Ramos (cell line): Measurements from ENCODE around the gene ASAP2.

Experiments used
- in situ Hi-C: fragments of 300-500 bp; cut with MboI; formaldehyde crosslinking; loops from one replicate; pipeline ENCODE4 v1.14.3; 2022; ENCODE audit warnings: low sequenced_read_pairs; ENCODE audit not compliant: unreplicated experiment

The ASAP2 gene

DNA sequence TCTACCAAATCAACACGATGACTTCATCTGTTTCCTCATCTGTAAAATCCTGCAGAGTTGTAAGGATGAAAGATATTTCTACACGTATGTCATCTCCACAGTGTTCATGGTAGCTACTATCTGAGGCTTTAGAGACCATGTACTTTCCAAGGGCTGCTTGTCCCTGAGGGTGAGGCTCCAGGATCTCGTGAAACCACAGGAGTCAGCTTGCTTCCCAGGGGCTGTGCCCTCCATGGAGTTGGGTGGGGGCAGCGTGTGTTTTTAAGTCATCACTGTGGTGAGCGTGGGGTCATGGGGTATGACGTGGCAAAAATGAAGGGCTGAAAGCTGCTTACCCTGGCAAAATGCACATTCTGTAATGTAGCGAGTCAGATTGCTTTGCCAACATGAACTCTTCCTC lies 81.6 kb downstream of the ASAP2 start:
- in situ Hi-C loops = no loop called here

GRCh38 chr2:9288681-9289338 lies 82.2 kb downstream of the ASAP2 start:
- in situ Hi-C loops = no loop called here

GRCh38 chr2:9291331-9291730 lies 84.7 kb downstream of the ASAP2 start:
- in situ Hi-C loops = no loop called here

DNA sequence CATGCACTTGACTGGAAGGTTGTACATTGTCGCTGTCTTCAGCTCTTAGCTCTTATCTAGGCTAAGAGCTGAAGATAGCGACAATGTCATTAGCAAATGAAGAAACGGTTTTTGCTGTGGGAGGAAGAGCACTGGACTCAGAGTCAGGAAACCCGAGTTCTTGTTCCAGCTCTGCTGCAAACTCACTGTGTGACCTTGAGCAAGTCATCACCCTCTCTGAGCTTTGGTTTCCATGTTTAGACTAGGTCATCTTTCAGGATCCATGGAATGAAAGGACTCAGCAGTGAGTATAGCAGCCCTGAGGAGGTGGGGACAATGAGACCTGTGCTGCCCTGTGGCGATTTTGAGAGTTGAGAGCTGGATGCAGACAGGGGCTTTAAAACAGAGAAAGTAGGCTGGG lies 85.3 kb downstream of the ASAP2 start:
- in situ Hi-C loops = no loop called here

- in situ Hi-C loops = no loop called here
Observed at GRCh38 chr2:9292426-9292825, 85.8 kb downstream of the ASAP2 start.

GRCh38 chr2:9294764-9295163 lies 88.2 kb downstream of the ASAP2 start:
- in situ Hi-C loops = no loop called here

- in situ Hi-C loops = no loop called here
Observed at GRCh38 chr2:9296559-9296958, 89.9 kb downstream of the ASAP2 start.

- in situ Hi-C loops = no loop called here
Observed at GRCh38 chr2:9297156-9297555, 90.5 kb downstream of the ASAP2 start.

DNA sequence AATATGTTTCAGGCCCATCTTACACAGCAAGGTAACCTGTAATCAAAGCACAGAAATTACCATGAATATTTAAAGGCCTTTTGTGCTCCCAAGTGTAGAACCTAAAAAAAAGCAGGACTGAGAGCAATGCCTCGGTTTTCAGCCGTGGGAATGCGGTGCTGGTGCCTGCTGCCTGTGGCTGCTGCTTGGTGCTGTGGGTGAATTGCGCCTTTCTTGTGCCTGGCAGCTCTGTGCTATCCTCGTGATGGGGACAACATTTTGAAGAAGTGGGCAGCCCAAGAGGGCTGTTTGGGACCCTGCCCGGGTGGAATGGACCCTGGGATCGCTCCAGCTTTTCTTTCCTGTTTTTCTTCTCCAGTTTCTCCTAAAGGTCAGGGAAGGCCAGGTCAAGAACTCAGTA lies 91.2 kb downstream of the ASAP2 start:
- in situ Hi-C loops = no loop called here

GRCh38 chr2:9298583-9298982 lies 92.0 kb downstream of the ASAP2 start:
- in situ Hi-C loops = no loop called here

DNA sequence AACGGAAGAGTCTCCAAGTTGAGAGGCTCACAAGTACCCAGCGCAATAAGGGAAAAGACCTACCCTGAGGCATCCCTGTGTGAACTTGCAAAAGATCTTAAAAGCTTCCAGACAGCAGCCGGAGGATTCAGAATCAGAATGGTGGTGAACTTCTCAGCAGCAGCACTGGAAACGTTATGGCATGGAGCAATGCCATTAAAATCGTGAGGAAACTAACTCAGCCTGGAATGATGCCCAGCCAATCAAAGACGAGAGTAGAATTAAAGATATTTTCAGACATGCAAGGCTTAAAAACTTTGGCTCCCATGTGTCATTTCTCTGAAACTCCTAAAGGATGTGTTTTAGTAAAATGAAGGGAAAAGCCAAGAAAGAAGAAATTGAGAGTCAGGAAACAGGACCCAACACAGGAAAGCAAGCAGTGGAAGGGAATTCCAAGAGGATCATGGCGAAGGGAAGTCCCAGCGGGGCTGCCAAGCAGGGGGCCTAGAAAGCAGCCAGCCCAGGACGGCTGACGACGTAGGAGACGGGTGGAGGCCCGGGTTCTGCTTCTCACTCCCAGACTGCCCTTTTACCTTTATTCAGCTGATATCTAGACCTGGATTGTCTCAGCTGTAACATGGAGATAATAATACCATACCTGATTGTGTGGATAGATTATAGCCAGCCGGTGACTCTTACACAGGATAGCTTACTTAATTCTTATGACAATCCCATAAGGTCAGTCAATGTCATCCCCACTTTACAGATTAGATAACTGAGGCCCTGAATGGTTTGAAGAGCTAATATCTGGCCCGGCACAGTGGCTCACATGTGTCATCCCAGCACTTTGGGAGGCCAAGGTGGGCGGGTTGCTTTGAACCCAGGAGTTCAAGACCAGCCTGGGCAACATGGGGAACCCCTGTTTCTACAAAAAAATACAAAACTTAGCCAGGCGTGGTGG lies 92.8 kb downstream of the ASAP2 start:
- in situ Hi-C loops = no loop called here

GRCh38 chr2:9300214-9300613 lies 93.6 kb downstream of the ASAP2 start:
- in situ Hi-C loops = no loop called here

GRCh38 chr2:9300829-9301453 lies 94.3 kb downstream of the ASAP2 start:
- in situ Hi-C loops = no loop called here

DNA sequence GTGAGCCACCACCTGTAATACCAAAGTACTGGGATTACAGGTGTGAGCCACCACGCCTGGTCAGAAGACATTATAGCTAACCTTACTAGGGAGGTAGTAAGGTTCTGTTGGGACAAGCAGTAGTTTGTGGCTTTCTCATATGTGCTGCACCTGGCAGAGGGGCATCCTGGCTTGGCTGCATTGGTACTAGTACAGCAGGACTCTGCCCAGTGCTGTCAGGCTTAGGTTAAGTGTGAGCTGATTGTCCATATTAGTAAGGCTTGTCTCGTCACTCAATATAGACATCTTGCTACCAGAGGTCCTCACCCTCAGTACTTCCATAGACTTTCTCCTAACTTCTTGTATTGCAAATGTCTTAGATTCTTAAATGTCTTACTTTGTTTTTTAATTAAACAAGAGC lies 96.1 kb downstream of the ASAP2 start:
- in situ Hi-C loops = no loop called here

DNA sequence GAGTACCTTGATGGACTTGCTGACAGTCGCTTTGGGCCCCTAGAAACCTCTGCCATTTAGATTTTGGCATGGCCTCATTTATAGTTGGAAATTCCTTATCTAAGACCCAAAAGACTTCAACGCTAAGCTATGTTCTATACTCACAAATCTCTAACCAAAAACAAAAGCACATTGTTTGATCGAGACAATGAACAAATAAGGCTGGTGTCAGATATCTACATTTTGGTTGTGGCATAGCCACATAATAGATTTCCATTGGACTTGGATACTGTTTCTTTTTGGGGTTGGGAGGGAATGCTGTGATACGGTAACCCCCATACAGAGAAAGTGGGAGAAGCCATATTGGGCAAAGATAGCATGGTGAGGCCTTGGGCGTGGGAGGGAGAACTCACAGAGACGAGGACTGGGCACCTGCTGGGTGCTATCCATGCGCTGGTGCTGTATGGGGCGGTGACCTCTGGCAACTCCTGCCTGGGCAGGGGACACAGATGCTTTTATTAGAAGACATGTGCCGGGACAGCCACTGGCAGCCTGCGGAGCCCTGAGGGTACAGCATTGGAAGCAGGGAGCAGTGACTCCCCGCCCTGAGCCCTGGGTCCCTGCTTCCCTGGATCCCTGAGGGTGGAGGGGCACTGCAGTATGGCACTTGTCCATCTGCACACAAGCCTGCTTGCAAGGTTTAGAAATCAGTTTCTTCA lies 97.1 kb downstream of the ASAP2 start:
- in situ Hi-C loops = no loop called here

GRCh38 chr2:9306911-9307310 lies 100.3 kb downstream of the ASAP2 start:
- in situ Hi-C loops = no loop called here

GRCh38 chr2:9307535-9307934 lies 100.9 kb downstream of the ASAP2 start:
- in situ Hi-C loops = no loop called here

DNA sequence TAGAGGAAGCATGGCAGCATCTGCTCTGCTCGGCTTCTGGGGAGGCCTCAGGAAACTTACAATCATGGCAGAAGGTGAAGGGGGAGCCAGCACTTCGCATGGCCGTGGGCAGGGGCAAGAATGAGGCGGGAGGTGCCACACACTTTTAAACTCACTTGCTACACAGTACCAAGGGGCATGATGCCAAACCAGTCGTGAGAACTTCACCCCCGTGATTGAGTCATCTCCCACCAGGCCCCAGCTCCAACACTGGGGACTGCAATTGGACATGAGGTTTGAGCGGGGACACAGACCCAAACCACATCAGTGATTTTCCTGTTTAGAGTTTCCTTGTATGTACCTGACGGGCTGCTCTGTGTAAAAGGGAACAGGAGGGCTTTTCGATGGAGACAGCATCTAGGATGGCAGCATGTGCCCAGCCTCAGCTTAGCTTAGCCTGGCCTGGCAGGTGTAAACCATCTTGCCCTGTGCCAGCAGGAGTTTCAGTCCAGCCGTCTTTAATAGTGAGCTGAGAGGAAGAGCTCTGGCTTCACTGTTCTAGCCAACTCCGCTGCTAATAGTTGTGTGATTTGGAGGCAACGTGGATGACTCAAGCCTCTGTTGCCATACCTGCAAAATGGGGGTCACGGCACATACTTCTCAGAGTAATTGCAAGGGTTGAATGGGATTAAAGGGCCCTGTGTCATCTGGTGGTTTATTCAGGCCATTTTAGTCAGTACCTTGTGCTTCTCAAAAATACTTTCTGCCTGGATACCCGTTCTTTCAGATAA lies 101.8 kb downstream of the ASAP2 start:
- in situ Hi-C loops = no loop called here

GRCh38 chr2:9309147-9309546 lies 102.5 kb downstream of the ASAP2 start:
- in situ Hi-C loops = no loop called here

DNA sequence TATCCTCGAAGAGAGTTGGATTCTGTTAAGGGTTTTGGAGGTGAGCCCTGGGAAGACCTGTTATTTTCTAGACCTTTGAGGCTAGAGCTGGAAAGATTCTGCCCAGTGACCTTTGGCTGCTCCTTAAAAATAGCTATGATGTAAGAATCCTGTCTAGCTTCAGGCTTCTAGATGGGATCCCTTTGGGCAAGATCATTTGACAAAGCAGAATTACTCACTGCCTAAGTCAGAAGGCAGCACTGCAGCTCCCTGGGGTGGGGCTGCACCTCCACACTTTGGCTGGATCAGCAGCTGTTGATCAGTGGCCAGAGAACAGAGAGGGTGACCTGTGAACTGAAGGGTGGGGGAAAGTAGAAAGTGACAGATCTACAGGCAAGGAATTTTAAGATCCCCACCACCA lies 103.8 kb downstream of the ASAP2 start:
- in situ Hi-C loops = no loop called here
